H9 (cell line): ENCODE data around the gene USPL1. TPM values are rescaled to one million over a fixed set of nuclear protein-coding genes. Genes with fewer than 3 reads are reported as not detected.

Source experiments
- DNase-seq: peaks from one replicate; pipeline ENCODE4 v3.0.0-alpha.2; 2017
- H2AFZ ChIP-seq: one replicate; pipeline ENCODE4 v1.6.1; 2013; ENCODE audit warnings: mild to moderate bottlenecking, low read length, control low read depth, moderate library complexity
- H2AK5ac ChIP-seq: 2 replicates; pipeline ENCODE4 v1.6.1; 2013; ENCODE audit warnings: low read length, control low read depth, mixed read lengths; ENCODE audit not compliant: insufficient read length
- H2BK120ac ChIP-seq: one replicate; pipeline ENCODE4 v1.6.1; 2013; ENCODE audit warnings: low read depth, mild to moderate bottlenecking, low read length, control low read depth, inconsistent platforms; ENCODE audit not compliant: poor library complexity, severe bottlenecking
- H2BK12ac ChIP-seq: 2 replicates; pipeline ENCODE4 v1.6.1; 2013; ENCODE audit warnings: low read length, control low read depth, mixed read lengths, low read depth; ENCODE audit not compliant: insufficient read length
- H2BK15ac ChIP-seq: 2 replicates; pipeline ENCODE4 v1.6.1; 2013; ENCODE audit warnings: low read depth, low read length, control low read depth
- H2BK20ac ChIP-seq: one replicate; pipeline ENCODE4 v1.6.1; 2013; ENCODE audit warnings: low read depth, mild to moderate bottlenecking, low read length, control low read depth, inconsistent platforms; ENCODE audit not compliant: poor library complexity, severe bottlenecking
- H2BK5ac ChIP-seq: 2 replicates; pipeline ENCODE4 v1.6.1; 2013; ENCODE audit warnings: low read length, control low read depth, mixed read lengths; ENCODE audit not compliant: insufficient read length
- H3K14ac ChIP-seq: 2 replicates; pipeline ENCODE4 v1.6.1; 2013; ENCODE audit warnings: low read length, control low read depth; ENCODE audit not compliant: insufficient read depth
- H3K18ac ChIP-seq: 2 replicates; pipeline ENCODE4 v1.6.1; 2013; ENCODE audit warnings: low read depth, mild to moderate bottlenecking, mixed read lengths, low read length, control low read depth; ENCODE audit not compliant: insufficient read length
- H3K23ac ChIP-seq: 2 replicates; pipeline ENCODE4 v1.6.1; 2013; ENCODE audit warnings: low read length, control low read depth, mixed read lengths, low read depth; ENCODE audit not compliant: insufficient read length
- H3K23me2 ChIP-seq: 2 replicates; pipeline ENCODE4 v1.6.1; 2013; ENCODE audit warnings: low read depth, mild to moderate bottlenecking, mixed read lengths, low read length, control low read depth; ENCODE audit not compliant: insufficient read length, poor library complexity, severe bottlenecking
- H3K27ac ChIP-seq: 2 replicates; pipeline ENCODE4 v1.5.1; 2013; ENCODE audit warnings: low read length, control low read depth, mixed read lengths, low read depth; ENCODE audit not compliant: insufficient read length
- H3K27me3 ChIP-seq: 2 replicates; pipeline ENCODE4 v1.6.1; 2013; ENCODE audit warnings: low read length, control low read depth, inconsistent platforms; ENCODE audit not compliant: insufficient read depth
- H3K4ac ChIP-seq: 2 replicates; pipeline ENCODE4 v1.6.1; 2013; ENCODE audit warnings: low read depth, mild to moderate bottlenecking, control low read depth, inconsistent platforms, low read length, moderate library complexity
- H3K4me1 ChIP-seq: 2 replicates; pipeline ENCODE4 v1.6.1; 2013; ENCODE audit warnings: low read length, control low read depth, inconsistent platforms; ENCODE audit not compliant: insufficient read depth
- H3K4me2 ChIP-seq: 2 replicates; pipeline ENCODE4 v1.6.1; 2013; ENCODE audit warnings: low read length, control low read depth, mixed read lengths; ENCODE audit not compliant: insufficient read length, insufficient read depth
- H3K56ac ChIP-seq: 2 replicates; pipeline ENCODE4 v1.6.1; 2013; ENCODE audit warnings: low read depth, mild to moderate bottlenecking, mixed read lengths, low read length, control low read depth; ENCODE audit not compliant: insufficient read length
- H3K79me1 ChIP-seq: 2 replicates; pipeline ENCODE4 v1.6.1; 2013; ENCODE audit warnings: low read depth, mild to moderate bottlenecking, moderate library complexity, low read length, control low read depth, inconsistent platforms; ENCODE audit not compliant: insufficient read depth, poor library complexity, severe bottlenecking
- H3K79me2 ChIP-seq: 2 replicates; pipeline ENCODE4 v1.6.1; 2013; ENCODE audit warnings: low read length, control low read depth, inconsistent platforms; ENCODE audit not compliant: insufficient read depth
- H3K9ac ChIP-seq: 2 replicates; pipeline ENCODE4 v1.6.1; 2013; ENCODE audit warnings: low read length, control low read depth, mixed read lengths; ENCODE audit not compliant: insufficient read length; ENCODE audit errors: extremely low read depth
- H3K9me3 ChIP-seq: one replicate; pipeline ENCODE4 v1.6.1; 2013; ENCODE audit warnings: low read depth, low read length, inconsistent platforms; ENCODE audit not compliant: control insufficient read depth
- H3T11ph ChIP-seq: one replicate; pipeline ENCODE4 v1.6.1; 2013; ENCODE audit warnings: mild to moderate bottlenecking, low read length, control low read depth, inconsistent platforms
- H4K20me1 ChIP-seq: one replicate; pipeline ENCODE4 v1.6.1; 2013; ENCODE audit not compliant: control insufficient read depth, insufficient read length, insufficient read depth
- H4K5ac ChIP-seq: 2 replicates; pipeline ENCODE4 v1.6.1; 2013; ENCODE audit warnings: low read depth, mild to moderate bottlenecking, mixed read lengths, low read length, control low read depth; ENCODE audit not compliant: insufficient read length
- H4K8ac ChIP-seq: replicated peaks from 2 replicates; pipeline ENCODE4 v1.6.1; 2013; ENCODE audit warnings: low read length, control low read depth, mixed read lengths, low read depth; ENCODE audit not compliant: insufficient read length
- H4K91ac ChIP-seq: 2 replicates; pipeline ENCODE4 v1.6.1; 2013; ENCODE audit warnings: low read depth, mild to moderate bottlenecking, moderate library complexity, mixed read lengths, low read length, control low read depth; ENCODE audit not compliant: insufficient read length
- H3K27ac Mint-ChIP-seq, 3 experiments: 2 replicates in 2 of 3; 3 replicates in 1 of 3; pipeline ENCODE4 v1.8.0; 2020 to 2021; ENCODE audit warnings: mixed read lengths in 3 of 3, mild to moderate bottlenecking in 1 of 3, moderate library complexity in 1 of 3
- H3K27me3 Mint-ChIP-seq: 2 replicates; pipeline ENCODE4 v1.8.0; 2021; ENCODE audit warnings: low read depth, mild to moderate bottlenecking, moderate library complexity, mixed read lengths
- H3K36me3 Mint-ChIP-seq, 3 experiments: 2 replicates in 2 of 3; 3 replicates in 1 of 3; pipeline ENCODE4 v1.8.0; 2020 to 2021; ENCODE audit warnings: low read depth in 3 of 3, mixed read lengths in 3 of 3; ENCODE audit not compliant: insufficient read depth in 1 of 3
- H3K4me1 Mint-ChIP-seq, 2 experiments: 2 replicates each; pipeline ENCODE4 v1.8.0; 2020; ENCODE audit warnings: mixed read lengths in 2 of 2
- H3K4me3 Mint-ChIP-seq, 2 experiments: 2 replicates in 1 of 2; 3 replicates in 1 of 2; pipeline ENCODE4 v1.8.0; 2020 to 2021; ENCODE audit warnings: mild to moderate bottlenecking in 2 of 2, mixed read lengths in 2 of 2, moderate library complexity in 1 of 2
- H3K9me3 Mint-ChIP-seq, 2 experiments: 2 replicates in 1 of 2; 3 replicates in 1 of 2; pipeline ENCODE4 v1.8.0; 2020; ENCODE audit warnings: mild to moderate bottlenecking in 2 of 2, mixed read lengths in 2 of 2, moderate library complexity in 1 of 2
- CTCF ChIP-seq: fragments of 200-600 bp; sonication (generic); conservative IDR thresholded peaks from 3 replicates; pipeline ENCODE4 v1.8.0; 2021; ENCODE audit warnings: antibody characterized with exemption, mild to moderate bottlenecking
- WGBS: extraction: QIAGEN DNeasy Blood & Tissue Kit; methylation state at CpG from one replicate; pipeline ENCODE4 v1.1.7; 2013; ENCODE audit warnings: missing lambda C conversion rate, low lambda C conversion rate, mixed read lengths; ENCODE audit not compliant: insufficient read length; ENCODE audit errors: extremely low coverage; 5-methylcytosine and 5-hydroxymethylcytosine counted together
- total RNA-seq: library from RNA; stranded (reverse); gene quantifications from 2 replicates; pipeline ENCODE4 v1.2.1, GENCODE V29; 2021

The USPL1 gene
- total RNA-seq, 1 experiment from 2014 or later = 17.6 TPM

GRCh38 chr13:30681843-30682242, 64.1 kb downstream of the USPL1 start:
- Histone ChIP-seq H3T11ph (no peak overlapping the region), H2BK12ac (no peak overlapping the region), H3K14ac (no peak overlapping the region), H3K4me2 (no peak overlapping the region), H3K79me1 (no peaks in the 10 kb centered on the region), H2BK20ac (no peak overlapping the region), H3K4me1 (no peaks in the 10 kb centered on the region), H2BK120ac (no peak overlapping the region), H3K4ac (no peak overlapping the region), H4K8ac (no peak overlapping the region), H2AK5ac (no peak overlapping the region), H2AFZ (no peak overlapping the region), H3K23ac (no peak overlapping the region), H3K27ac (no peak overlapping the region), H3K23me2 (no peaks in the 10 kb centered on the region), H3K9me3 (no peaks in the 10 kb centered on the region), H2BK5ac (no peak overlapping the region), H3K56ac (no peak overlapping the region), H3K9ac (no peak overlapping the region), H4K91ac (no peak overlapping the region), H3K18ac (no peak overlapping the region), H3K27me3 (no peaks in the 10 kb centered on the region), H3K79me2 (no peaks in the 10 kb centered on the region), H2BK15ac (no peak overlapping the region), H4K5ac (no peak overlapping the region), H4K20me1 (no peaks in the 10 kb centered on the region)
- Mint-ChIP-seq H3K9me3 (no peaks in the 10 kb centered on the region), H3K27ac (no peak overlapping the region), H3K36me3 (no peaks in the 10 kb centered on the region), H3K4me3 (no peak overlapping the region), H3K27me3 (peaks cover 2% of the 10 kb centered on the region; the same call in 1 of the 2 replicates), H3K4me1 (0 out of 4 replicates have a peak, but pooled peaks cover 0 to 5% of the 10 kb centered on the region in 2 experiments)
- no CpG with 5 or more reads among the region's 2 CpGs for WGBS
- DNase-seq = no peak
- no peak for TF ChIP-seq CTCF
